ENCODE measurements around the gene ZNF814.
"Not testable (repeated sequence)": the region's sequence is repeated elsewhere in the genome, so short reads cannot be mapped to it uniquely, and the experiment has no call there.

The ZNF814 gene

GRCh38 chr19:57825511-57825910 is 63.3 kb downstream of the ZNF814 start:
- no peak for DNase-seq (ENCODE audit: low read depth, low spot score)
- H3K9me3 ChIP-seq (ENCODE audit: low read depth, low read length): no peaks in the 10 kb centered on the region
- no peak overlapping the region for H3K9ac ChIP-seq (ENCODE audit: insufficient read length)
- TF ChIP-seq EZH2 (IDR thresholded peaks at IDR 0.05) (no peak), FOXP2 (optimal IDR thresholded peaks at IDR 0.05; ENCODE audit: control extremely low read depth, extremely low read length, insufficient read depth) (no peak), POLR2AphosphoS5 (IDR thresholded peaks at IDR 0.05; ENCODE audit: borderline replicate concordance, low read depth, low read length) (no peak)
- H3K36me3 ChIP-seq (ENCODE audit: insufficient read depth, low read length): peaks cover 69% of the 10 kb centered on the region
- no peak overlapping the region for H3K4me3 ChIP-seq
- no peak overlapping the region for H3K27ac ChIP-seq

GRCh38 chr19:57823608-57824007 is 65.2 kb downstream of the ZNF814 start:
- H3K36me3 ChIP-seq (ENCODE audit: insufficient read depth, low read length): peaks cover 56% of the 10 kb centered on the region
- not testable (repeated sequence) for H3K9ac ChIP-seq (ENCODE audit: insufficient read length); H3K9me3 ChIP-seq (ENCODE audit: low read depth, low read length); H3K4me3 ChIP-seq; H3K27ac ChIP-seq; DNase-seq (ENCODE audit: low read depth, low spot score)

- H3K27ac ChIP-seq; DNase-seq (ENCODE audit: low read depth, low spot score); H3K9ac ChIP-seq (ENCODE audit: insufficient read length); H3K9me3 ChIP-seq (ENCODE audit: low read depth, low read length); H3K4me3 ChIP-seq: not testable (repeated sequence)
- peaks cover 56% of the 10 kb centered on the region for H3K36me3 ChIP-seq (ENCODE audit: insufficient read depth, low read length)
These were observed 65.7 kb downstream of the ZNF814 start for GRCh38 chr19:57823155-57823554.

DNA sequence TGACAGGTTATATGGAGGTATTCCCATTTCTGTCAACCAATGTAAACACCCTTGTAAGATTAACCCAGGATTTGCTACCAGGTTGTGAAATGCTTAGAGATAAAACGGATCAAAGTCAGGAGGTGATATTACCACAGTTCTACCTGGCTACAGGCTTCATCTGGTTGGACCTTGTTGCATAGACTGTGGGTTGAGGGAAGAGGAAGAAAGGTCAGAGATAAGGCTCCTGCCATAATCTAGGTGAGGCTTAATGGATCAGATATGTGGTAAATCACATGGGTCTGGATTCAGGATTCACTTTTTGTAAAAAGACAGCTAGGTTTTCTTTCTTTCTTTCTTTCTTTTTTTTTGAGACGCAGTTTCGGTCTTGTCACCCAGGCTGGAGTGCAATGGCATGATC is 67.3 kb downstream of the ZNF814 start:
- H3K9ac ChIP-seq (ENCODE audit: insufficient read length); DNase-seq (ENCODE audit: low read depth, low spot score); H3K27ac ChIP-seq; H3K9me3 ChIP-seq (ENCODE audit: low read depth, low read length); H3K4me3 ChIP-seq: not testable (repeated sequence)
- H3K36me3 ChIP-seq (ENCODE audit: insufficient read depth, low read length): peaks cover 49% of the 10 kb centered on the region

- H3K9me3 ChIP-seq (ENCODE audit: low read depth, low read length); DNase-seq (ENCODE audit: low read depth, low spot score); H3K9ac ChIP-seq (ENCODE audit: insufficient read length); H3K27ac ChIP-seq: not testable (repeated sequence)
- Histone ChIP-seq H3K36me3 (ENCODE audit: insufficient read depth, low read length) (peaks cover 45% of the 10 kb centered on the region), H3K4me3 (peak overlapping the region; percentile 97)
These were observed 67.7 kb downstream of the ZNF814 start for GRCh38 chr19:57821095-57821494.

GRCh38 chr19:57820599-57820998 is 68.2 kb downstream of the ZNF814 start:
- TF ChIP-seq FOXP2 (optimal IDR thresholded peaks at IDR 0.05; ENCODE audit: control extremely low read depth, extremely low read length, insufficient read depth): no peak
- TF ChIP-seq POLR2AphosphoS5 (IDR thresholded peaks at IDR 0.05; ENCODE audit: borderline replicate concordance, low read depth, low read length): no peak
- no peak for TF ChIP-seq EZH2 (IDR thresholded peaks at IDR 0.05)
- no peak for DNase-seq (ENCODE audit: low read depth, low spot score)
- Histone ChIP-seq H3K9ac (ENCODE audit: insufficient read length) (peak overlapping the region; percentile 99), H3K4me3 (peak overlapping the region; percentile 97), H3K27ac (no peak overlapping the region), H3K9me3 (ENCODE audit: low read depth, low read length) (no peaks in the 10 kb centered on the region), H3K36me3 (ENCODE audit: insufficient read depth, low read length) (peaks cover 40% of the 10 kb centered on the region)

- H3K36me3 ChIP-seq (ENCODE audit: insufficient read depth, low read length): peaks cover 31% of the 10 kb centered on the region
- H3K27ac ChIP-seq: peak overlapping the region; percentile 61; the same call in 1 of the 2 replicates
- peak; percentile 89 for TF ChIP-seq POLR2AphosphoS5 (IDR thresholded peaks at IDR 0.05; ENCODE audit: borderline replicate concordance, low read depth, low read length)
- TF ChIP-seq EZH2 (IDR thresholded peaks at IDR 0.05): no peak
- DNase-seq (ENCODE audit: low read depth, low spot score): peak; percentile 59
- H3K4me3 ChIP-seq: peak overlapping the region; percentile 97
- peak overlapping the region; percentile 99 for H3K9ac ChIP-seq (ENCODE audit: insufficient read length)
- no peaks in the 10 kb centered on the region for H3K9me3 ChIP-seq (ENCODE audit: low read depth, low read length)
These were observed 69.2 kb downstream of the ZNF814 start for GRCh38 chr19:57819475-57820148.

GRCh38 chr19:57818378-57818777 is 70.5 kb downstream of the ZNF814 start:
- Histone ChIP-seq H3K4me3 (no peak overlapping the region), H3K9me3 (ENCODE audit: low read depth, low read length) (no peaks in the 10 kb centered on the region), H3K9ac (ENCODE audit: insufficient read length) (no peak overlapping the region), H3K36me3 (ENCODE audit: insufficient read depth, low read length) (peaks cover 19% of the 10 kb centered on the region), H3K27ac (no peak overlapping the region)
- TF ChIP-seq FOXP2 (optimal IDR thresholded peaks at IDR 0.05; ENCODE audit: control extremely low read depth, extremely low read length, insufficient read depth): no peak
- TF ChIP-seq POLR2AphosphoS5 (IDR thresholded peaks at IDR 0.05; ENCODE audit: borderline replicate concordance, low read depth, low read length): no peak
- TF ChIP-seq EZH2 (IDR thresholded peaks at IDR 0.05): no peak
- DNase-seq (ENCODE audit: low read depth, low spot score): no peak

- H3K9me3 ChIP-seq (ENCODE audit: low read depth, low read length): no peaks in the 10 kb centered on the region
- peaks cover 15% of the 10 kb centered on the region for H3K36me3 ChIP-seq (ENCODE audit: insufficient read depth, low read length)
- no peak for DNase-seq (ENCODE audit: low read depth, low spot score)
- H3K9ac ChIP-seq (ENCODE audit: insufficient read length): no peak overlapping the region
- no peak overlapping the region for H3K27ac ChIP-seq
- TF ChIP-seq FOXP2 (optimal IDR thresholded peaks at IDR 0.05; ENCODE audit: control extremely low read depth, extremely low read length, insufficient read depth) (no peak), EZH2 (IDR thresholded peaks at IDR 0.05) (no peak), POLR2AphosphoS5 (IDR thresholded peaks at IDR 0.05; ENCODE audit: borderline replicate concordance, low read depth, low read length) (no peak)
- no peak overlapping the region for H3K4me3 ChIP-seq
These were observed 70.9 kb downstream of the ZNF814 start for GRCh38 chr19:57817976-57818375.
